ENCODE results near the gene GNA15. TPM values are rescaled to one million over a fixed set of nuclear protein-coding genes. Genes with fewer than 3 reads are reported as not detected.
"Not testable (repeated sequence)": the region's sequence is repeated elsewhere in the genome, so short reads cannot be mapped to it uniquely, and the experiment has no call there.

GNA15 gene
- total and polyA plus RNA-seq, 2 donors (not counting 3 experiments of a cell fraction or from before 2014, with no cell fraction given): 0.17 TPM; not detected in 1

DNA sequence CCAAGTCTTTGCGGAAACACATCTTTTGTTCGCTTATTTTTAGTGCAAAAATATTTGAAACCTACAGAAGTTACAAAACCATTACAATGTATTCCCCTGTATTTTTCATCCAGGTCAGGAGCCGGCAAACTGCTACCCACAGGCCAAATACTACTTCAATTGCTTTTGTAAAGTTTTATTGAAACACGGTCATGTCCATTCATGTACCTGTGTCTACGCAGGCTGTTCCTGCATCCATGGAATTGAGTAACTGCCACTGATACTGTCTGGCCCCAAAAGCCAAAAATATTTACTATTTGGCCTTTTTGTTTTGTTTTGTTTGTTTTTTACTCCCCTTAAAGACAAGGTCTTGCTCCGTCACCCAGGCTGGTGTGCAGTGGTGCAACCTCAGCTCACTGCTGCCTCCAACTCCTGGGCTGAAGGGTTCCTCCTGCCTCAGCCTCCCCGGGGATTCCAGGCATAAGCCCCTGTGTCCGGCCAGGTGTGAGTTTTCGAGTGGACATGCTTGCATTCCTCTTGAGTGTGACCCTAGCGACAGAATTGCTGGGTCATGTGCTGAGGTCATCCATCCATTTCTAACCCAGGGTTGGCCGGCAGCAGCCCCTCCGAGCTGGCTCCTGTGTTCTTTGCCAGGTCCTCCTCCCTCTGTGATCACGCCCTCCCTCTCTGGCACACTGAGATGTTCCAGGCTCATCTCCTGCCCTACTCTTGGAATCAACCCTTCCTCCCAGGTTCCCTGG, 31.9 kb downstream of the GNA15 start:
- TF ChIP-seq MYC (IDR thresholded peaks at IDR 0.05; ENCODE audit: low read depth, low read length) (no peak), FOS (IDR thresholded peaks at IDR 0.05; ENCODE audit: borderline replicate concordance, insufficient read depth, low read length) (no peak), JUN (IDR thresholded peaks at IDR 0.05; ENCODE audit: borderline replicate concordance, insufficient read depth, insufficient read length, low read depth) (no peak), POLR2AphosphoS5 (IDR thresholded peaks at IDR 0.05; ENCODE audit: insufficient read depth, low read depth, low read length) (no peak)
- H3K36me3 ChIP-seq (ENCODE audit: control insufficient read depth in 2 of 2, extremely low read depth in 1 of 2, insufficient read depth in 2 of 2, low read length in 2 of 2): no peaks in the 10 kb centered on the region
- POLR2A ChIA-PET: no interaction called here
- no peaks in the 10 kb centered on the region for H3K27me3 ChIP-seq (ENCODE audit: control insufficient read depth in 2 of 2, insufficient read depth in 2 of 2, low read length in 2 of 2)
- H3K4me1 ChIP-seq (ENCODE audit: control insufficient read depth, extremely low read depth, insufficient read depth, low read length): no peaks in the 10 kb centered on the region
- no peak overlapping the region for H3K27ac ChIP-seq (ENCODE audit: insufficient read depth, low read depth, low read length)
- H3K4me2 ChIP-seq (ENCODE audit: insufficient read depth, low read length): no peak overlapping the region
- dilution Hi-C loops (cut with MboI; ENCODE audit: extremely low pct_ligation_motif_present, low sequenced_read_pairs) (no loop called here), intact Hi-C loops (cut with micrococcal nuclease) (no loop called here)
- BruUV-seq (replicated peaks): no TSS peak
- no peak overlapping the region for H2AFZ ChIP-seq (ENCODE audit: low read depth, low read length)
- no peaks in the 10 kb centered on the region for H3K79me2 ChIP-seq (ENCODE audit: control insufficient read depth, insufficient read depth, low read length)
- H3K9ac ChIP-seq (replicated peaks; ENCODE audit: extremely low read depth, insufficient read depth, low read length): no peak overlapping the region
- CTCF ChIA-PET: interaction anchor here (1.7 kb wide), 1 partner anchor 39 kb away, joined by 5 read pairs; no protein-coding TSS in a partner anchor
- FAIRE-seq: no peak
- no peaks in the 10 kb centered on the region for H3K9me3 ChIP-seq (replicated peaks; ENCODE audit: control insufficient read depth, insufficient read depth, low read length)
- DNase-seq (ENCODE audit: low read depth, low spot score): no peak
- no peak overlapping the region for H3K4me3 ChIP-seq (replicated peaks in 1 of 3; ENCODE audit: insufficient read depth in 1 of 3, low read depth in 1 of 3, low read length in 3 of 3)
- H4K20me1 ChIP-seq (replicated peaks; ENCODE audit: control insufficient read depth, extremely low read depth, insufficient read depth, low read length): no peaks in the 10 kb centered on the region
- H3K9me1 ChIP-seq (replicated peaks; ENCODE audit: control insufficient read depth, extremely low read depth, insufficient read depth, low read length): no peaks in the 10 kb centered on the region

DNA sequence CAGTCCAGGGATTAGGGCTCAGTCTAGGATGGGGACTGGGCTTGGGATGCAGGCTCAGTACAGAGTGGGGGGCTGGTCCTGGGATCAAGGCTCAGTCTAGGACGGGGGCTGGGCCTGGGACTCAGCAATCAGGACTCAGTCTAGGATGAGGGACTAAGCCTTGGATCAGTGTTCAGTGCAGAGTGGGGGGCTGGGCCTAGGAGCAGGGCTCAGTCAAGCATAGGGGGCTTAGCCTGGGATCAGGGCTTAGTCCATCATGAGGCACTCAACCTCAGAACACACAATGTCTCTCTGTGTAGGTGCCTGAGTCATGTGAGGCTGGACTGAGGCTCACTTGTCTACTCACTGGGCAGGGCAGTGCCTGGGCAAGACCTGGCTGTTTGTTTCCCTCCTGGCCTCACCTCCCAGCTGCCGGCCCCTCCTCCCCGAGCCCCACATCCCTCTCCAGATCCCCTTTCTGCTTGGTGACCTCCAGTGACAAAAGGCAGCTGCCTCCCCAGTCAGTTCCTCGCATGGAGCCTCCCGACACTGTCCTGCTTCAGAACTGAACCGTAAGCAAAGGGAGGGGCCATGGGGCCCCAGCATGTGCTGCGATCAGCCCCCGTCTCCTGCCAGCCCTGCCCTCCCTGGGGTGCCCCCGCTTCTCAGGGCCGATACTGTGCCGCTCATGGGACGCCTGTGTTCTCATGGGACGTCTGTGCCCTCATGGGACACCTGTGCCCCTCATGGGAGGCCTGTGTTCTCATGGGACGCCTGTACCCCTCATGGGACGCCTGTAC, 36.2 kb downstream of the GNA15 start:
- BruUV-seq (replicated peaks): no TSS peak
- H3K4me3 ChIP-seq (replicated peaks in 1 of 3; ENCODE audit: insufficient read depth in 1 of 3, low read depth in 1 of 3, low read length in 3 of 3): no peak overlapping the region
- H3K9me3 ChIP-seq (replicated peaks; ENCODE audit: control insufficient read depth, insufficient read depth, low read length): no peaks in the 10 kb centered on the region
- H3K9me1 ChIP-seq (replicated peaks; ENCODE audit: control insufficient read depth, extremely low read depth, insufficient read depth, low read length): no peaks in the 10 kb centered on the region
- POLR2A ChIA-PET: no interaction called here
- FAIRE-seq (no peak), DNase-seq (ENCODE audit: low read depth, low spot score) (no peak)
- H3K4me2 ChIP-seq (ENCODE audit: insufficient read depth, low read length): no peak overlapping the region
- H3K4me1 ChIP-seq (ENCODE audit: control insufficient read depth, extremely low read depth, insufficient read depth, low read length): no peaks in the 10 kb centered on the region
- no peaks in the 10 kb centered on the region for H3K36me3 ChIP-seq (ENCODE audit: control insufficient read depth in 2 of 2, extremely low read depth in 1 of 2, insufficient read depth in 2 of 2, low read length in 2 of 2)
- TF ChIP-seq POLR2AphosphoS5 (IDR thresholded peaks at IDR 0.05; ENCODE audit: insufficient read depth, low read depth, low read length) (no peak), JUN (IDR thresholded peaks at IDR 0.05; ENCODE audit: borderline replicate concordance, insufficient read depth, insufficient read length, low read depth) (no peak), GATA2 (IDR thresholded peaks at IDR 0.05; ENCODE audit: insufficient read depth, insufficient read length, low read depth, low read length) (no peak), EZH2 (IDR thresholded peaks at IDR 0.05; ENCODE audit: borderline replicate concordance, low read depth, low read length, severe bottlenecking) (no peak), MYC (IDR thresholded peaks at IDR 0.05; ENCODE audit: low read depth, low read length) (no peak), FOS (IDR thresholded peaks at IDR 0.05; ENCODE audit: borderline replicate concordance, insufficient read depth, low read length) (no peak)
- H3K79me2 ChIP-seq (ENCODE audit: control insufficient read depth, insufficient read depth, low read length): no peaks in the 10 kb centered on the region
- no peak overlapping the region for H3K27ac ChIP-seq (ENCODE audit: insufficient read depth, low read depth, low read length)
- no peak overlapping the region for H3K9ac ChIP-seq (replicated peaks; ENCODE audit: extremely low read depth, insufficient read depth, low read length)
- dilution Hi-C loops (cut with MboI; ENCODE audit: extremely low pct_ligation_motif_present, low sequenced_read_pairs): no loop called here
- CTCF ChIA-PET: interaction anchor here (1.7 to 3.6 kb wide), 2 partner anchors 43 to 46 kb away, joined by 7 to 18 read pairs; no protein-coding TSS in a partner anchor
- no peaks in the 10 kb centered on the region for H3K27me3 ChIP-seq (ENCODE audit: control insufficient read depth in 2 of 2, insufficient read depth in 2 of 2, low read length in 2 of 2)
- no peak overlapping the region for H2AFZ ChIP-seq (ENCODE audit: low read depth, low read length)
- intact Hi-C loops (cut with micrococcal nuclease): no loop called here
- no peaks in the 10 kb centered on the region for H4K20me1 ChIP-seq (replicated peaks; ENCODE audit: control insufficient read depth, extremely low read depth, insufficient read depth, low read length)

DNA sequence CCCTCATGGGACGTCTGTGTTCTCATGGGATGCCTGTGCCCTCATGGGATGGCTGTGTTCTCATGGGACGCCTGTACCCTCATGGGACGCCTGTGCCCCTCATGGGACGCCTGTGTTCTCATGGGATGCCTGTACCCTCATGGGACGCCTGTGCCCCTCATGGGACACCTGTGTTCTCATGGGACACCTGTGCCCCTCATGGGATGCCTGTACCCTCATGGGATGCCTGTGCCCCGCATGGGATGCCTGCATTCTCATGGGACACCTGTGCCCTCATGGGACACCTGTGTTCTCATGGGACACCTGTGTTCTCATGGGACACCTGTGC, 36.8 kb downstream of the GNA15 start:
- H3K4me2 ChIP-seq (ENCODE audit: insufficient read depth, low read length); FAIRE-seq; H3K36me3 ChIP-seq (ENCODE audit: control insufficient read depth in 2 of 2, extremely low read depth in 1 of 2, insufficient read depth in 2 of 2, low read length in 2 of 2); H4K20me1 ChIP-seq (replicated peaks; ENCODE audit: control insufficient read depth, extremely low read depth, insufficient read depth, low read length); intact Hi-C loops (cut with micrococcal nuclease); H3K9me3 ChIP-seq (replicated peaks; ENCODE audit: control insufficient read depth, insufficient read depth, low read length); H3K79me2 ChIP-seq (ENCODE audit: control insufficient read depth, insufficient read depth, low read length); dilution Hi-C loops (cut with MboI; ENCODE audit: extremely low pct_ligation_motif_present, low sequenced_read_pairs); BruUV-seq (replicated peaks); H3K4me1 ChIP-seq (ENCODE audit: control insufficient read depth, extremely low read depth, insufficient read depth, low read length); H2AFZ ChIP-seq (ENCODE audit: low read depth, low read length); H3K9me1 ChIP-seq (replicated peaks; ENCODE audit: control insufficient read depth, extremely low read depth, insufficient read depth, low read length); DNase-seq (ENCODE audit: low read depth, low spot score); H3K4me3 ChIP-seq (replicated peaks in 1 of 3; ENCODE audit: insufficient read depth in 1 of 3, low read depth in 1 of 3, low read length in 3 of 3); H3K9ac ChIP-seq (replicated peaks; ENCODE audit: extremely low read depth, insufficient read depth, low read length); POLR2A ChIA-PET; H3K27ac ChIP-seq (ENCODE audit: insufficient read depth, low read depth, low read length); H3K27me3 ChIP-seq (ENCODE audit: control insufficient read depth in 2 of 2, insufficient read depth in 2 of 2, low read length in 2 of 2): not testable (repeated sequence)
- CTCF ChIA-PET: interaction anchor here (3.6 kb wide), 1 partner anchor 44 kb away, joined by 18 read pairs; no protein-coding TSS in a partner anchor

Data from endothelial cell of umbilical vein (primary cell).